ENCODE results near the gene PACRG.

- TF ChIP-seq CTCF (IDR thresholded peaks at IDR 0.05): no peak
- TF ChIP-seq REST (IDR thresholded peaks at IDR 0.05; ENCODE audit: insufficient read depth in 1 of 2, low read depth in 2 of 2, low read length in 1 of 2): no peak
Measured at GRCh38 chr6:163294734-163295133, 567.0 kb downstream of the PACRG start.
